ENCODE data around the gene CLEC16A. TPM values are rescaled to one million over a fixed set of nuclear protein-coding genes. Genes with fewer than 3 reads are reported as not detected.
"Not testable (repeated sequence)": the region's sequence is repeated elsewhere in the genome, so short reads cannot be mapped to it uniquely, and the experiment has no call there.

The CLEC16A gene
- total RNA-seq, 1 donor from 2014 or later, result 22.1 TPM

DNA sequence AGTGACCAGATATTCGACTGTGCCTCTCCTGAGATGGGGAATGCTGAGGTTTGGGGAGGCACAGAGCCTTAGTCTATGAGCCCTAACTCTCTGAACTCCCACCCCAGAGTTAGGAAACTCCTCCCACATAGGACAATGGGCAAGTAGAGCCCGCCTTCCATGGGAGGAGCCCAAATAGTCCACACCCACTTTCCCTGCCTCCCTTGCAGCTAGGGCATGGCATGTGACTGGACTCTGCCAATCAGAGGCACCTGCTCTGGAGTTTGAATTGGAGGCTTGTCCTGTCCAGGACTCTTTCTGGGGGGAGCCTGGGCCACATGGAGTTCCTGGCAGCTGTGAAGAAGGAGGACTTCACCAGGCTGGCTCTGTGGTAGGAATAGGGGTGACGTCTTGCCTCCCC is 263.3 kb downstream of the CLEC16A start:
- DNase-seq, result no peak

GRCh38 chr16:11208916-11209665 is 264.7 kb downstream of the CLEC16A start:
- no peak for DNase-seq

GRCh38 chr16:11210260-11210659 is 265.9 kb downstream of the CLEC16A start:
- no peak for DNase-seq

GRCh38 chr16:11211061-11211976 is 267.0 kb downstream of the CLEC16A start:
- no peak for DNase-seq

GRCh38 chr16:11211977-11212797 is 267.8 kb downstream of the CLEC16A start:
- no peak for DNase-seq

- DNase-seq, result no peak
Measured at GRCh38 chr16:11212798-11213196, 268.4 kb downstream of the CLEC16A start.

GRCh38 chr16:11213373-11213772 is 269.0 kb downstream of the CLEC16A start:
- no peak for DNase-seq

DNA sequence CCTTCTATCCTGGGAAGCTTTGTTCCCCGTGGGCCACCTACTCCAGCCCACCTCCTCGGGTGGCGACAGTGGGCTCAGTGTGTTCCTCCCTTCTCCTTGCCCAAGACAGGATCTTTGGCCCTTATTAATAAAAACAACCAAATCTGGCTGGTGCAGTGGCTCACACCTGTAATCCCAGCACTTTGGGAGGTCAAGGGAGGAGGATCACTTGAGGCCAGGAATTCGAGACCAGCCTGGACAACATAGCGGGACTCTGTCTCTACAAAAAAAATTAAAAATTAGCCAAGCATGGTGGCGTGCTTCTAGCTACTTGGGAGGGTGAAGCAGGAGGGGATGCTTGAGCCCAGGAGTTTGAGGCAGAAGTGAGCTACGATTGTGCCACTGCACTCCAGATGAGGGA is 269.4 kb downstream of the CLEC16A start:
- no peak for DNase-seq

- no peak for DNase-seq
Measured at GRCh38 chr16:11215935-11216556, 271.7 kb downstream of the CLEC16A start.

DNA sequence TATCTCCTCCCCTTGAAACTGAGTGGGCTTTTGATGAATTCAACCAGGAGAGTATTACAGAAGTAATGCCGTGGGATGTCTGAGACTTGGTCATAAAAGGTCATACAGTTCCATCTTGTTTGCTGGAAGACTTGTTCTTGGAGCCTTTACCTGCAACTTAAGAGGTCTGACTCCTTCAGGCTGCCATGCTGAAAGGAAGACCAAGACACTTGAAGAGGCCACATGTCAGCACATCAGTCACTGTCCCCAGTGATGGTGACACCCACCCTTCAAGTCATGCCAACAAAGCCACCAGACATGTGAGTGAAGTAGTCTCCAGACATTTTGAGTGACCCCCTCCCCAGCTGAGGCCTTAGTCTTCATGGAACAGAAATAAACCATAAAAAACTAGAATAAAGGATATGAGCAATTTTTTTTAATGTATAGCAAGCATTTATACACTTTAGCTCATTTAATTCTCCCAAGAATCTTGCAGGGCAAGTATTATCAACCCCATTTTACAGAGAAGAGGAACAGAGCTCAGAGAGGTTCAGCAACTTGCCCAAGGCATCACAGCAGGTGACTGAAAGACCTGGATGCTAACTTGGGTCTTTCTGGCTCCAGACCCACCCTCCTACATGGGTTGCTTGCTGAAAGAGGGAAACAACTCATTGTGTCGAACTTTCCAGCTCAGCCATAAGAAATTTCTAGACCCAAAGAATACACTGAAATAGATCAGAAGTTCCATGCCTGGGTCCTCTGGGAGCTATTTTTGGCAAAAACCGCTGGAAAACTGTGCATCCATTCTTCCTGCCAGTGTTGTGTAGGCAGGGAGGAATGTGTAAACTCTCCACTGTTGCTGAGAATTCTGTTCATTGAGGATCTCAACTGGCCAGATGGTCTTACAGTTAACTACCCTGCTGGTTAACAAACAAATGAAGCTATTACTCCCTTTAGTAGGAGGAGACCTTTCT is 273.6 kb downstream of the CLEC16A start:
- no peak for DNase-seq

DNA sequence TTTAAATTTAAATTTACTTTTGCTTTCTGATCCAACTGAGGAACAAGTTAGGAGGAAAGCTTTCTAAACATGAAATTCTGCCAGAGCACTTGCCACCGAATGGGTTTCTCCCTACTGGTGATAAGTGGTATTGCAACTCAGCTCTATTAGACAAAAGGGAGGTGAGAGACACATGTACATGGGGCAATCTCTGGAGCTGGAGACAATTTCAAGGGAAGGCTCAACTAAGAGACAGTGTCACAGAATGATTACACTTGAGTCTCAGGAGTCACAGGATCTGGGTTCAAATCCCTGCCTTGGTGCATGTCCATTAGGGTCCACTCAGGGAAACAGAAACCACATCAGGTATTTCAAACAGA is 274.2 kb downstream of the CLEC16A start:
- DNase-seq, result no peak

- no peak for DNase-seq
Measured at GRCh38 chr16:11219178-11219577, 274.8 kb downstream of the CLEC16A start.

DNA sequence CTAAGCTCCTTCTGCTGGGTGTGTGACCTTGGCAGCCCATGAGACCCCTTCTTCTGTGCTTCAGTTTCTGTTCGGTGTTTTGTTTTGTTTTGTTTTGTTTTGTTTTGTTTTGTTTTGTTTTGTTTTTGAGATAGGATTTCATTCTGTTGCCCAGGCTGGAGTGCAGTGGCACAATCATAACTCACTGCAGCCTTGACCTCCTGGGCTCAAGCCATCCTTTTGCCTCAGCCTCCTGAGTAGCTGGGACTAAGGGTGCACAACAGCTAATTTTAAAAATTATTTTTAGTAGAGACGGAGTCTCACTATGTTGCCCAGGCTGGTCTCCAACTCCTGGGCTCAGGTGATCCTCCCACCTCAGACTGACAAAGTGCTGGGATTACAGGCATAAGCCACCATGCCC is 276.1 kb downstream of the CLEC16A start:
- DNase-seq, result not testable (repeated sequence)

GRCh38 chr16:11224096-11224893 is 279.9 kb downstream of the CLEC16A start:
- DNase-seq, result no peak

- no peak for DNase-seq
Measured at GRCh38 chr16:11224894-11225676, 280.7 kb downstream of the CLEC16A start.

DNA sequence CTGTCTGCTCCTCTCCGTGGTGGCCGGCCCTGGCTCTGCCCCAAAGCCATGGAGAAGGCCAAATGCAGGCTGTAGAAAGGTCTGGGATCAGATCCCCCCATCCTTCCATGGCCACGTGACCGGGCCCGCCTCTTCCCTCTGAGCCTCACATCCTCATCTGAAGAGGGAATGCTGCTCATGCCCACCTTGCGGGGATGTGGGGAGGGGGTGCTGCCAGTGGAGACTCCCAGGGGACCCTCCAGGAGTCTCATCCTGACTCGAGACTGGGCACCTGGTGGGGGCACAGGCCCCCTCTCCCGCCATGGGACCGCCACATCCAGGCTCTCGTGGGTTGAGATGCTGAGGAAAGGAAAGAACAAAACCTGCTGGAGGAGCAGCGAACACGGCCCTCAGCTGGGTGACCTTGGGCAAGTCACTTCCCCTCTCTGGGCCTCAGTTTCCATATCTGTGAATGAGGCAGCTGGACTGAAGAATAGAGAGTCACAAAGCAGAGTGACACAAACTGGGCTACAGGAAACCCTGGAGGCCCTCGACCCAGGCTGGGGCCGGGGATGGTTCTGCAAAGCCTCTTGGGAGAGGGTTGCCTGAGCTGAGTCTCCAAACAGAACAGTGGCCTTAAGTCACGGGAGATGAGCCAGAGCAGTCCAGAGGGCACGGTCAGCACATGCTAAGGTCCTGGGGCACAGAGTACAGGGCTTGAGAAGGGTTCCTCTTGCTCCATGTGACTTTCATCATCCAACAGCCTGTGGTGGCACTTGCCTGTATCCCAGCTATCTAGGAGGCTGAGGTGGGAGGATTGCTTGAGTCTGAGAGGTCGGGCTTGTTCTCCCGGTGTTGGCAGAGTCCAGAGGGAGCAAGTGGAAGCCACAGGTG is 281.5 kb downstream of the CLEC16A start:
- no peak for DNase-seq

GRCh38 chr16:11229432-11229831 is 285.1 kb downstream of the CLEC16A start:
- no peak for DNase-seq

- DNase-seq, result no peak
Measured at GRCh38 chr16:11229906-11230305, 285.5 kb downstream of the CLEC16A start.

Measured in dermis blood vessel endothelial cell (primary cell).